Measurements from ENCODE around the gene FGFR2.

DNA sequence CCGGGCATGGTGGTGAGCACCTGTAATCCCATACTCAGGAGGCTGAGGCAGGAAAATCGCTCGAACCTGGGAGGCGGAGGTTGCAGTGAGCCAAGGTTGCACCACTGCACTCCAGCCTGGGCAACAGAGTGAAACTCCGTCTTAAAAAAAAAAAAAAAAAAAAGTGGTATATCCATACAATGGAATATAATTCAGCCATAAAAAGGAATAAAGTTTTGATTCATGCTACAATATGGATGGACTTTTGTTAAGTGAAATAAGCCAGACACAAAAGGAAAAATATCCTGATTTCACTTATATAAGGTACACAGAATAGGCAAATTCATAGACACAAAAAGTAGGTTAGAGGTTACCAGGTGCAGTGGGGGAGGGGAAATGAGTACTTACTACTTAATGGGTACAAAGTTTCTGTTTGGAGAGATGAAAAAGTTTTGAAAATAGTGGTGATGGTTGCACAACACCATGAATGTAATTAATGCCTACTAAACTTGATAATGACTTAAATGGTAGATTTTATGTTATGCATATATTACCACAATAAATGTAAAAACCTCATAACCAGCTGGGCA lies 53.9 kb downstream of the FGFR2 start:
- TF ChIP-seq, protein P1, sequence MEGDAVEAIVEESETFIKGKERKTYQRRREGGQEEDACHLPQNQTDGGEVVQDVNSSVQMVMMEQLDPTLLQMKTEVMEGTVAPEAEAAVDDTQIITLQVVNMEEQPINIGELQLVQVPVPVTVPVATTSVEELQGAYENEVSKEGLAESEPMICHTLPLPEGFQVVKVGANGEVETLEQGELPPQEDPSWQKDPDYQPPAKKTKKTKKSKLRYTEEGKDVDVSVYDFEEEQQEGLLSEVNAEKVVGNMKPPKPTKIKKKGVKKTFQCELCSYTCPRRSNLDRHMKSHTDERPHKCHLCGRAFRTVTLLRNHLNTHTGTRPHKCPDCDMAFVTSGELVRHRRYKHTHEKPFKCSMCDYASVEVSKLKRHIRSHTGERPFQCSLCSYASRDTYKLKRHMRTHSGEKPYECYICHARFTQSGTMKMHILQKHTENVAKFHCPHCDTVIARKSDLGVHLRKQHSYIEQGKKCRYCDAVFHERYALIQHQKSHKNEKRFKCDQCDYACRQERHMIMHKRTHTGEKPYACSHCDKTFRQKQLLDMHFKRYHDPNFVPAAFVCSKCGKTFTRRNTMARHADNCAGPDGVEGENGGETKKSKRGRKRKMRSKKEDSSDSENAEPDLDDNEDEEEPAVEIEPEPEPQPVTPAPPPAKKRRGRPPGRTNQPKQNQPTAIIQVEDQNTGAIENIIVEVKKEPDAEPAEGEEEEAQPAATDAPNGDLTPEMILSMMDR (IDR thresholded peaks at IDR 0.05), result no peak
- TF ChIP-seq POLR2A (IDR thresholded peaks at IDR 0.05), result no peak
